ENCODE data around the gene PAX3. TPM values are rescaled to one million over a fixed set of nuclear protein-coding genes. Genes with fewer than 3 reads are reported as not detected.

Gene PAX3
- total and polyA plus RNA-seq, 11 donors, result 0.42 TPM; not detected in 10

GRCh38 chr2:222261504-222261903 lies 37.3 kb downstream of the PAX3 start:
- ATAC-seq, result no peak
- Histone ChIP-seq H3K27me3 (peaks cover 0 to 52% (median 7%) of the 10 kb centered on the region in 9 donors), H3K9me3 (peaks cover 0 to 8% (median 0%) of the 10 kb centered on the region in 12 donors), H3K4me3 (no peak overlapping the region), H3K27ac (no peak overlapping the region), H3K4me1 (no peaks in the 10 kb centered on the region), H3K36me3 (no peaks in the 10 kb centered on the region)
- TF ChIP-seq, protein P1, sequence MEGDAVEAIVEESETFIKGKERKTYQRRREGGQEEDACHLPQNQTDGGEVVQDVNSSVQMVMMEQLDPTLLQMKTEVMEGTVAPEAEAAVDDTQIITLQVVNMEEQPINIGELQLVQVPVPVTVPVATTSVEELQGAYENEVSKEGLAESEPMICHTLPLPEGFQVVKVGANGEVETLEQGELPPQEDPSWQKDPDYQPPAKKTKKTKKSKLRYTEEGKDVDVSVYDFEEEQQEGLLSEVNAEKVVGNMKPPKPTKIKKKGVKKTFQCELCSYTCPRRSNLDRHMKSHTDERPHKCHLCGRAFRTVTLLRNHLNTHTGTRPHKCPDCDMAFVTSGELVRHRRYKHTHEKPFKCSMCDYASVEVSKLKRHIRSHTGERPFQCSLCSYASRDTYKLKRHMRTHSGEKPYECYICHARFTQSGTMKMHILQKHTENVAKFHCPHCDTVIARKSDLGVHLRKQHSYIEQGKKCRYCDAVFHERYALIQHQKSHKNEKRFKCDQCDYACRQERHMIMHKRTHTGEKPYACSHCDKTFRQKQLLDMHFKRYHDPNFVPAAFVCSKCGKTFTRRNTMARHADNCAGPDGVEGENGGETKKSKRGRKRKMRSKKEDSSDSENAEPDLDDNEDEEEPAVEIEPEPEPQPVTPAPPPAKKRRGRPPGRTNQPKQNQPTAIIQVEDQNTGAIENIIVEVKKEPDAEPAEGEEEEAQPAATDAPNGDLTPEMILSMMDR (IDR thresholded peaks at IDR 0.05), result no peak
- TF ChIP-seq POLR2A (IDR thresholded peaks at IDR 0.05), result no peak
- DNase-seq, result no peak
- WGBS, 4 donors, result 69 to 85% (median 76%) methylated on average over 2 of the region's 2 CpGs
- intact Hi-C loops (cut with DNase I), result no loop called here

GRCh38 chr2:222257645-222258044 lies 41.2 kb downstream of the PAX3 start:
- no peak overlapping the region for H3K4me3 ChIP-seq
- no peaks in the 10 kb centered on the region for H3K36me3 ChIP-seq
- no peak for ATAC-seq
- WGBS, 4 donors, result 27 to 40% (median 33%) methylated on average over 6 of the region's 6 CpGs
- TF ChIP-seq, protein P1 (IDR thresholded peaks at IDR 0.05), result no peak
- no peak for TF ChIP-seq POLR2A (IDR thresholded peaks at IDR 0.05)
- DNase-seq, result no peak
- intact Hi-C loops (cut with DNase I), result no loop called here
- H3K27ac ChIP-seq, result no peak overlapping the region
- peaks cover 0 to 50% (median 7%) of the 10 kb centered on the region in 9 donors for H3K27me3 ChIP-seq
- H3K4me1 ChIP-seq, result no peaks in the 10 kb centered on the region
- H3K9me3 ChIP-seq, result no peaks in the 10 kb centered on the region

- no peaks in the 10 kb centered on the region for H3K9me3 ChIP-seq
- no peak overlapping the region for H3K4me3 ChIP-seq
- WGBS, 4 donors, result 22 to 28% (median 25%) methylated on average over 8 of the region's 8 CpGs
- H3K4me1 ChIP-seq, result no peaks in the 10 kb centered on the region
- H3K27me3 ChIP-seq, result peaks cover 0 to 47% (median 5%) of the 10 kb centered on the region in 9 donors
- DNase-seq (no peak), ATAC-seq (no peak)
- TF ChIP-seq POLR2A (IDR thresholded peaks at IDR 0.05), result no peak
- TF ChIP-seq, protein P1 (IDR thresholded peaks at IDR 0.05), result no peak
- no peaks in the 10 kb centered on the region for H3K36me3 ChIP-seq
- H3K27ac ChIP-seq, result no peak overlapping the region
- intact Hi-C loops (cut with DNase I), result no loop called here
Observed at GRCh38 chr2:222256250-222256649, 42.5 kb downstream of the PAX3 start.

DNA sequence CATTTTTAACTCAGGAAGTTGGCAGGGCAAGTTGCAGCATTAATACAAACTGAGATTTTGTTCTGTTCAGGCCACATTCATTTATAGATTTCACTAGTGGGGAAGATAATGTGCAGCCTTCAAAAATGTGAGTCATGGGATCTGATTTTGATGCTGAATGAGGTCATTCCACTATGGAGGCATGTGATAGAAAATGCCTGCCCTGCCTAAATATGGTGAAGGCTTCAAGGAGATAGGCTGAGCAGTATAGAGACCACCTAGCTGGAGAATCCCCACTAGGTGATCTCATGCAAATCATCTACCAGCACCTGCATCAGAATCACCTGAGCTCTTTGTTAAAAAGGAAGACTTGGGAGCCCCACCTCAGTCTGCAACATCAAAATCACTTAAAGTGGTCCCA lies 43.7 kb downstream of the PAX3 start:
- ATAC-seq (no peak), DNase-seq (no peak)
- no peak overlapping the region for H3K4me3 ChIP-seq
- H3K4me1 ChIP-seq, result no peaks in the 10 kb centered on the region
- H3K36me3 ChIP-seq, result no peaks in the 10 kb centered on the region
- H3K9me3 ChIP-seq, result no peaks in the 10 kb centered on the region
- no peak overlapping the region for H3K27ac ChIP-seq
- intact Hi-C loops (cut with DNase I), result no loop called here
- peaks cover 0 to 41% (median 3%) of the 10 kb centered on the region in 9 donors for H3K27me3 ChIP-seq
- TF ChIP-seq POLR2A (IDR thresholded peaks at IDR 0.05), result no peak

GRCh38 chr2:222250313-222250712 lies 48.5 kb downstream of the PAX3 start:
- peaks cover 0 to 4% (median 0%) of the 10 kb centered on the region in 9 donors for H3K27me3 ChIP-seq
- ATAC-seq (no peak), DNase-seq (no peak)
- no peak for TF ChIP-seq POLR2A (IDR thresholded peaks at IDR 0.05)
- TF ChIP-seq, protein P1 (IDR thresholded peaks at IDR 0.05), result no peak
- H3K27ac ChIP-seq, result no peak overlapping the region
- H3K4me3 ChIP-seq, result no peak overlapping the region
- H3K36me3 ChIP-seq, result no peaks in the 10 kb centered on the region
- no peaks in the 10 kb centered on the region for H3K4me1 ChIP-seq
- 30 to 79% (median 60%) methylated on average over 1 of the region's 1 CpG for WGBS, 4 donors
- H3K9me3 ChIP-seq, result no peaks in the 10 kb centered on the region
- intact Hi-C loops (cut with DNase I), result no loop called here

Data from heart left ventricle (tissue), 16 donors.